Type B pancreatic cell (in vitro differentiated cells): Measurements from ENCODE around the gene SPATA13. TPM values are rescaled to one million over a fixed set of nuclear protein-coding genes. Genes with fewer than 3 reads are reported as not detected.

Source experiments
- DNase-seq: peaks from one replicate; pipeline ENCODE4 v3.0.0; 2021; ENCODE audit warnings: mixed read lengths; ENCODE audit not compliant: unreplicated experiment; ENCODE audit errors: extremely low spot score
- H3K27ac Mint-ChIP-seq: 2 replicates; pipeline ENCODE4 v1.8.0; 2021; ENCODE audit warnings: mild to moderate bottlenecking, mixed read lengths
- H3K27me3 Mint-ChIP-seq: 2 replicates; pipeline ENCODE4 v1.8.0; 2021; ENCODE audit warnings: mixed read lengths
- H3K36me3 Mint-ChIP-seq: 2 replicates; pipeline ENCODE4 v1.8.0; 2021; ENCODE audit warnings: mixed read lengths
- H3K4me1 Mint-ChIP-seq: one replicate; pipeline ENCODE4 v1.8.0; 2021; ENCODE audit warnings: mixed read lengths; ENCODE audit not compliant: unreplicated experiment
- H3K4me3 Mint-ChIP-seq: 2 replicates; pipeline ENCODE4 v1.8.0; 2021; ENCODE audit warnings: mild to moderate bottlenecking, mixed read lengths
- H3K9me3 Mint-ChIP-seq: 2 replicates; pipeline ENCODE4 v1.8.0; 2021; ENCODE audit warnings: mixed read lengths
- total RNA-seq: library from RNA; stranded (reverse); gene quantifications from 2 replicates; pipeline ENCODE4 v1.2.1, GENCODE V29; 2021; ENCODE audit warnings: low replicate concordance
- TF ChIP-seq, protein P1 (sequence below): fragments of 200-600 bp; sonication (generic); conservative IDR thresholded peaks from 2 replicates; pipeline ENCODE4 v1.5.0; 2021; ENCODE audit warnings: antibody characterized with exemption, mild to moderate bottlenecking

SPATA13 gene
- total RNA-seq, 1 donor from 2014 or later, result 22.0 TPM

DNA sequence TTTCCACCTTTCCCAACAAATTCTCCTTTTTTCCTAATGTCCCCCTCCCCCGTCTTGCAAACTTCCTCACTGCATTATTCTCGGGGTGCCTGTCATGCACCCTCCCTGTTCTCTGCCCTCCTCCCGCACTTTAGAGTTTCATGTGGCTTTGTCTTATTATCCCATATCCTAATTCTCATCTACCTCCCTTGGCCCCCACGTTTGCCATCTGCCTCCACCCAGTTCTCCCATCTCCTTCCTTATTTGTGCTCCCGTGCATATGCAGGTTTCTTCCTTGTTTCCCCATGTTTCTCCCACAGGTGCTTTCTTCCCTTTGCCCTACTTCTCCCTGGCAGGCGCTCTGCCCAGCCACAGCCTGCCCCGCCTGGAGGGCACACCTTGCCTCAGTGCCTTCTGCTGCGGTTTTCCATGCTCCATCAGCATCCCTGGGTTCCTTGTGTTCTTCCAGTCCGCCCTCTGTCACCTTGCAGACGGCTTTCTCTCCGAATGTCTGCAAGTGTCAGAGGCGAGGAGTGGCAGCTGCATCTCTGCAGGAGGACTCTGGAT, 1.5 kb downstream of the SPATA13 start:
- peak overlapping the region; percentile 55 for H3K27ac Mint-ChIP-seq
- TF ChIP-seq, protein P1, sequence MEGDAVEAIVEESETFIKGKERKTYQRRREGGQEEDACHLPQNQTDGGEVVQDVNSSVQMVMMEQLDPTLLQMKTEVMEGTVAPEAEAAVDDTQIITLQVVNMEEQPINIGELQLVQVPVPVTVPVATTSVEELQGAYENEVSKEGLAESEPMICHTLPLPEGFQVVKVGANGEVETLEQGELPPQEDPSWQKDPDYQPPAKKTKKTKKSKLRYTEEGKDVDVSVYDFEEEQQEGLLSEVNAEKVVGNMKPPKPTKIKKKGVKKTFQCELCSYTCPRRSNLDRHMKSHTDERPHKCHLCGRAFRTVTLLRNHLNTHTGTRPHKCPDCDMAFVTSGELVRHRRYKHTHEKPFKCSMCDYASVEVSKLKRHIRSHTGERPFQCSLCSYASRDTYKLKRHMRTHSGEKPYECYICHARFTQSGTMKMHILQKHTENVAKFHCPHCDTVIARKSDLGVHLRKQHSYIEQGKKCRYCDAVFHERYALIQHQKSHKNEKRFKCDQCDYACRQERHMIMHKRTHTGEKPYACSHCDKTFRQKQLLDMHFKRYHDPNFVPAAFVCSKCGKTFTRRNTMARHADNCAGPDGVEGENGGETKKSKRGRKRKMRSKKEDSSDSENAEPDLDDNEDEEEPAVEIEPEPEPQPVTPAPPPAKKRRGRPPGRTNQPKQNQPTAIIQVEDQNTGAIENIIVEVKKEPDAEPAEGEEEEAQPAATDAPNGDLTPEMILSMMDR, result no peak
- peaks cover 5% of the 10 kb centered on the region for H3K36me3 Mint-ChIP-seq
- DNase-seq, result no peak
- H3K4me1 Mint-ChIP-seq, result peaks cover 35% of the 10 kb centered on the region
- no peaks in the 10 kb centered on the region for H3K9me3 Mint-ChIP-seq
- peaks cover 21% of the 10 kb centered on the region for H3K27me3 Mint-ChIP-seq
- H3K4me3 Mint-ChIP-seq, result peak overlapping the region; percentile 86

DNA sequence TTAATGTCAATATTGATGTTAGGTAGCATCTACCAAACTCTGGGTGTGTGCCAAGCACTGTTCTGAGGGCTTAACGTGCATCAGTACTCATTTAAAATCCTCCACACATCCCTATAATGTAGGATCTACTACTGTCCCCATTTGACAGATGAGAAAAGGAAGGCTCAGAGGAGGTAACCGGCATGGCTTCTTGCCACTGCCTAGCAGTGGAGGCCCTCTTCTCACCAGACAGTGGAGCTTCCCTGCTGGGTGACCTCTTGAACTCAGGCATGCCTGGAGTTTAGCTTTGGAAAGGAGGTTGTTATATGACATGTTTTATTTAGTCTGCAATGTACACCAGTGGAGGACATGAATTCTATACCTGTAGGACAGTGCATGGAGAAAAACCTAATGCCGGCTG, 2.1 kb downstream of the SPATA13 start:
- H3K4me3 Mint-ChIP-seq, result peak overlapping the region; percentile 86
- no peak for DNase-seq
- peaks cover 5% of the 10 kb centered on the region for H3K36me3 Mint-ChIP-seq
- peaks cover 39% of the 10 kb centered on the region for H3K4me1 Mint-ChIP-seq
- TF ChIP-seq, protein P1, result no peak
- peaks cover 21% of the 10 kb centered on the region for H3K27me3 Mint-ChIP-seq
- no peaks in the 10 kb centered on the region for H3K9me3 Mint-ChIP-seq
- H3K27ac Mint-ChIP-seq, result peak overlapping the region; percentile 55

DNA sequence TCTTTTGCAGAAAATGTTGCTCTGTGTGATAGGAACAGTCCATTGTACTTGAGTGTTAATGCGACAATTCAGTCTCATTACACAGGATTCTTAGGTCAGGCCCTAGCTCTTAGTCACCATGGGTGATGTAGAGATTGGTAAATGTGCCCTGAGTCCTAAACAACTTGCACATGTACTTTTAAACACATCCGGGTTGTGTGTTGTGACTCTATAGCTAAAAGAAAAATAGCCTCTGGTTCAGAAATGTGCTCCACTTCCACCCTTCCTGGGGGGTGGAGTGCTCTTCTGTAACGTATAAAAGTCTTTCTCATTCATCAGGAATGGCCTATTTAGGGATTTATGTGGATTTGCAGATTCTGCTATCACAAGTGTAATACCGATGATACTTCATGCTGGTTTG, 5.2 kb downstream of the SPATA13 start:
- peaks cover 42% of the 10 kb centered on the region for H3K4me1 Mint-ChIP-seq
- H3K4me3 Mint-ChIP-seq, result no peak overlapping the region
- no peak for DNase-seq
- TF ChIP-seq, protein P1, result no peak
- H3K9me3 Mint-ChIP-seq, result no peaks in the 10 kb centered on the region
- no peak overlapping the region for H3K27ac Mint-ChIP-seq
- H3K27me3 Mint-ChIP-seq, result peaks cover 21% of the 10 kb centered on the region
- peaks cover 5% of the 10 kb centered on the region for H3K36me3 Mint-ChIP-seq

DNA sequence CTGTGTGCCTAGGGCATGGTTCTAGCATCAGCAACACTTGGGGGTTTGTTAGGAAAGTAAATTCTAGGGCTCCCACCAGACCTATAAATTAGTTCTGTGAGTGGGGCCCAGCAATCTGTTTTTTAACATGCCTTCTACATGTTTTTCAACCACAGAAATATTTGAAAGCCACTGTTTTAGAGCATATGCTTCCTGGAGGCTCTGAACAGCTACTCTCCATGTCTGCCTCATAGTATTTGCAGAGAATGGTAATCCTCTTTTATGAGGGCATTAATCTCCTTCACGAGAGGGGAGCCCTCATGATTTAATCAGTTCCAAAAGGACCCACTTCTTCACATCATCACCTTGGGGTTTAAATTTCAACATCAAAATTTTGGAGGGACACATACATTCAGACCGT, 6.0 kb downstream of the SPATA13 start:
- Mint-ChIP-seq H3K4me3 (no peak overlapping the region), H3K27me3 (peaks cover 20% of the 10 kb centered on the region), H3K27ac (no peak overlapping the region), H3K36me3 (peaks cover 5% of the 10 kb centered on the region), H3K9me3 (no peaks in the 10 kb centered on the region), H3K4me1 (peaks cover 41% of the 10 kb centered on the region)
- TF ChIP-seq, protein P1, result no peak
- no peak for DNase-seq

DNA sequence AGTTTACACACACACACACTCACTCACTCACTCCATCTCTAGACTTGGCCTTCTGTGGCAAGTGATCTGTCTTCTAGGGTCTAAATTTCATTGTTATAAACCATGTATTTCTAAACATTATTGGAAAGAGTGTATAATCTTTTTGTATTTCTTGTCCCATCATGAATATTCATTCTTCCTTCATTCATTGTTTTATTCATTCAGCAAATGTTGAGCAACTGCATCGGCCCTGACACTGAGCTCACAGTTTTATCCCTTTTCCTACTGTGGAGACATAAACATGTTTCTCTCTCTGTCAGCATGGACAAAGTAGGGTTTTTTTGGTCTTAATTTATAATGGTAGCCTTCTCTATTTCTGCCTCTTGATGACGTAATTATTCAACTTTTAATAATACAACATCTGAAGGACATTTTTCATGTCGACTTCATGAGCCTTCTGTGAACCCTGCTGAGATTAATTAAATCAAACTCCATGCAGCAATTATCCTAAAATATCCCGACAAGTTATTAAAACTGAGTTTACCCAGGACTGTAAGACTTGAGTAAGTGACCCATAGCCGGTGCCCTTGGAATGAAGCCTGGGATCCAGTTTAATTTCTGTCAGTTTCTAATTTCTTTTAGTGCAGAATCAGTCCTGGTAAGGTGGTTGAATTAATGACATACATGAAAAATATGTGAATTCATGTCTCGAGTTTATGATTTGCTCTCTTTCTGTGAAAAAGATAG, 7.3 kb downstream of the SPATA13 start:
- Mint-ChIP-seq H3K27ac (no peak overlapping the region), H3K27me3 (peaks cover 8% of the 10 kb centered on the region), H3K4me1 (peaks cover 29% of the 10 kb centered on the region), H3K9me3 (no peaks in the 10 kb centered on the region), H3K36me3 (peaks cover 5% of the 10 kb centered on the region), H3K4me3 (no peak overlapping the region)
- TF ChIP-seq, protein P1, result no peak
- DNase-seq, result no peak
